ENCODE measurements around the gene NSUN6. TPM values are rescaled to one million over a fixed set of nuclear protein-coding genes. Genes with fewer than 3 reads are reported as not detected.

NSUN6 gene
- total and polyA plus RNA-seq, 2 donors (not counting 1 experiment from before 2014, with no cell fraction given) = 4.2 to 9.4 TPM

GRCh38 chr10:18615618-18616017 is 35.8 kb downstream of the NSUN6 start:
- no peaks in the 10 kb centered on the region for H3K36me3 ChIP-seq (ENCODE audit: control insufficient read depth, insufficient read depth, low read length)
- TF ChIP-seq CTCF (conservative IDR thresholded peaks at IDR 0.05 in 1 of 2, IDR thresholded peaks at IDR 0.05 in 1 of 2; ENCODE audit: low read depth in 1 of 2, low read length in 2 of 2) (no peak), EZH2 (IDR thresholded peaks at IDR 0.05; ENCODE audit: low read length, missing control alignments) (no peak)
- H3K4me3 ChIP-seq (replicated peaks in 1 of 4; ENCODE audit: control extremely low read depth in 1 of 4, insufficient read depth in 1 of 4, low read depth in 3 of 4, low read length in 4 of 4) = no peak overlapping the region
- H3K9ac ChIP-seq (ENCODE audit: insufficient read depth, low read length) = no peak overlapping the region
- H3K27ac ChIP-seq (ENCODE audit: insufficient read depth, low read length) = no peak overlapping the region
- H3K4me1 ChIP-seq (ENCODE audit: control insufficient read depth, extremely low read depth, insufficient read depth, low read length) = no peaks in the 10 kb centered on the region
- no peaks in the 10 kb centered on the region for H4K20me1 ChIP-seq (ENCODE audit: control insufficient read depth, extremely low read depth, insufficient read depth, low read length)
- DNase-seq (ENCODE audit: low read depth in 2 of 2) = peak in 1 of 2 donors; percentile 42
- H3K4me2 ChIP-seq (ENCODE audit: extremely low read depth, insufficient read depth, low read length) = no peak overlapping the region
- H2AFZ ChIP-seq (ENCODE audit: low read length) = no peak overlapping the region
- H3K79me2 ChIP-seq (ENCODE audit: control insufficient read depth, insufficient read depth, low read length) = no peaks in the 10 kb centered on the region
- H3K27me3 ChIP-seq (ENCODE audit: control insufficient read depth, insufficient read depth, low read length) = no peaks in the 10 kb centered on the region
- H3K9me3 ChIP-seq (ENCODE audit: control insufficient read depth, insufficient read depth, low read depth, low read length) = no peaks in the 10 kb centered on the region

- no peak overlapping the region for H3K9ac ChIP-seq (ENCODE audit: insufficient read depth, low read length)
- H3K9me3 ChIP-seq (ENCODE audit: control insufficient read depth, insufficient read depth, low read depth, low read length) = no peaks in the 10 kb centered on the region
- no peak overlapping the region for H3K27ac ChIP-seq (ENCODE audit: insufficient read depth, low read length)
- no peak for DNase-seq (ENCODE audit: low read depth in 2 of 2)
- H3K4me1 ChIP-seq (ENCODE audit: control insufficient read depth, extremely low read depth, insufficient read depth, low read length) = peaks cover 4% of the 10 kb centered on the region
- H2AFZ ChIP-seq (ENCODE audit: low read length) = no peak overlapping the region
- H3K36me3 ChIP-seq (ENCODE audit: control insufficient read depth, insufficient read depth, low read length) = no peaks in the 10 kb centered on the region
- no peak overlapping the region for H3K4me2 ChIP-seq (ENCODE audit: extremely low read depth, insufficient read depth, low read length)
- no peaks in the 10 kb centered on the region for H3K27me3 ChIP-seq (ENCODE audit: control insufficient read depth, insufficient read depth, low read length)
- no peaks in the 10 kb centered on the region for H4K20me1 ChIP-seq (ENCODE audit: control insufficient read depth, extremely low read depth, insufficient read depth, low read length)
- no peak overlapping the region for H3K4me3 ChIP-seq (replicated peaks in 1 of 4; ENCODE audit: control extremely low read depth in 1 of 4, insufficient read depth in 1 of 4, low read depth in 3 of 4, low read length in 4 of 4)
- no peaks in the 10 kb centered on the region for H3K79me2 ChIP-seq (ENCODE audit: control insufficient read depth, insufficient read depth, low read length)
- TF ChIP-seq EZH2 (IDR thresholded peaks at IDR 0.05; ENCODE audit: low read length, missing control alignments) (no peak), CTCF (conservative IDR thresholded peaks at IDR 0.05 in 1 of 2, IDR thresholded peaks at IDR 0.05 in 1 of 2; ENCODE audit: low read depth in 1 of 2, low read length in 2 of 2) (no peak)
Measured at GRCh38 chr10:18611168-18611567, 40.2 kb downstream of the NSUN6 start.

GRCh38 chr10:18610517-18610916 is 40.9 kb downstream of the NSUN6 start:
- H3K4me2 ChIP-seq (ENCODE audit: extremely low read depth, insufficient read depth, low read length) = no peak overlapping the region
- H2AFZ ChIP-seq (ENCODE audit: low read length) = no peak overlapping the region
- no peaks in the 10 kb centered on the region for H3K9me3 ChIP-seq (ENCODE audit: control insufficient read depth, insufficient read depth, low read depth, low read length)
- H3K27me3 ChIP-seq (ENCODE audit: control insufficient read depth, insufficient read depth, low read length) = no peaks in the 10 kb centered on the region
- DNase-seq (ENCODE audit: low read depth in 2 of 2) = peak; percentile 83 to 89
- TF ChIP-seq EZH2 (IDR thresholded peaks at IDR 0.05; ENCODE audit: low read length, missing control alignments) (no peak), CTCF (conservative IDR thresholded peaks at IDR 0.05 in 1 of 2, IDR thresholded peaks at IDR 0.05 in 1 of 2; ENCODE audit: low read depth in 1 of 2, low read length in 2 of 2) (no peak)
- no peaks in the 10 kb centered on the region for H3K79me2 ChIP-seq (ENCODE audit: control insufficient read depth, insufficient read depth, low read length)
- H3K36me3 ChIP-seq (ENCODE audit: control insufficient read depth, insufficient read depth, low read length) = no peaks in the 10 kb centered on the region
- H3K9ac ChIP-seq (ENCODE audit: insufficient read depth, low read length) = no peak overlapping the region
- H3K4me3 ChIP-seq (replicated peaks in 1 of 4; ENCODE audit: control extremely low read depth in 1 of 4, insufficient read depth in 1 of 4, low read depth in 3 of 4, low read length in 4 of 4) = no peak overlapping the region
- peaks cover 4% of the 10 kb centered on the region for H3K4me1 ChIP-seq (ENCODE audit: control insufficient read depth, extremely low read depth, insufficient read depth, low read length)
- H3K27ac ChIP-seq (ENCODE audit: insufficient read depth, low read length) = no peak overlapping the region
- no peaks in the 10 kb centered on the region for H4K20me1 ChIP-seq (ENCODE audit: control insufficient read depth, extremely low read depth, insufficient read depth, low read length)

Data from fibroblast of lung (primary cell).